ENCODE data around the gene IQSEC1.

GRCh38 chr3:12988728-12989454 lies 84.3 kb downstream of the IQSEC1 start:
- no peak for TF ChIP-seq CTCF (optimal IDR thresholded peaks at IDR 0.05 in 1 of 3, IDR thresholded peaks at IDR 0.05 in 1 of 3, conservative IDR thresholded peaks at IDR 0.05 in 1 of 3; ENCODE audit: extremely low read depth in 1 of 3, insufficient read depth in 2 of 3, low read length in 3 of 3)
- no peak for TF ChIP-seq EZH2 (IDR thresholded peaks at IDR 0.05; ENCODE audit: low read length)
